ENCODE results near the gene MMEL1. TPM values are rescaled to one million over a fixed set of nuclear protein-coding genes. Genes with fewer than 3 reads are reported as not detected.

Gene MMEL1
- total and polyA plus RNA-seq, 2 donors (not counting 1 experiment from before 2014, with no cell fraction given) = 0.33 to 0.60 TPM

DNA sequence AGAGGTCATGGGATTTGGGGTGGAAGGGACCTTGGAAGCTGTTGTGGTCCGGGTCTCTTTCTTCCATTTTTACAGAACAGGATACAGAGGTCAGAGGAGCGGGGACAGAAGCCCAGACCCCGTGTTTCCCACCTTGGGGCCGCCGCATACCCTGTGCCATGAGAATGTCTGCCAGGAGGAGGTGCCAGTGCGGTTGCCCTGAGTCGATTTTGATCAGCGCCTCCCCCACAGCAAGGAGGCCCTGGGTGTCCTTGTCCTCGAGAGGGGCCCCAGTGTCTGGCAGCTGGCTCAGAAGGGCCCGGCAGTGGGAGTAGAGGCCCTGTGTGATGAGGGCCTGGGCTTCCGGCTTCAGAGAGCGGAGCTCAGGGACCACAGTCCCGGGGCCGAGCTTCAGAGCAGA lies 12.3 kb upstream of the MMEL1 start:
- Histone ChIP-seq H3K27ac (ENCODE audit: insufficient read depth, low read length) (no peak overlapping the region), H3K9me3 (ENCODE audit: control insufficient read depth, insufficient read depth, low read depth, low read length) (no peaks in the 10 kb centered on the region)

DNA sequence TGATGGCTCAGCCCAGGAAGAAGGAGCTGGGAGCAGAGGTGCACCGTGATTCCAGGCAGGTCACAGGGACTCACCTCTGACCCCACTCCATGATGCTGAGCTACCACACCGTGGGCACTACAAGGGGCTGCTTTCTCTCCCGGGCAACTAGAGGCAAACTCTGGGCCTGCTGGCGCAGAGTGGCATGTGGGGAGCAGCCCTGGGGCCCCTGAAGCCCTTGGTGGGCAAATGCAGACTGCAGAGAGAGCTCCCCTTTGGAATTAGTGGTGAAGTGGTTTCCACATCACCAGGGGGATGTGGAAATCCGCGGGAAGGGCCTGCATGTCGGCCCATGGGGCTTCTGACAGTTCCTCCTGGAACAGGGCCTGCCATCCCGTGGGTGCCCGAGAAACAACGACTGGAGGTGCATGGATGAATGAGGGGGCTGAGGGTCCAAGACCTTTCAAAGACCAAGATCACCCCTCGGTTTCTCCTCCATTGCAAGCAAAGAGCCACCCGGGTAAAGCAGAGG lies 11.8 kb upstream of the MMEL1 start:
- Histone ChIP-seq H3K27me3 (ENCODE audit: control insufficient read depth, insufficient read depth, low read length) (no peaks in the 10 kb centered on the region), H3K9ac (ENCODE audit: insufficient read depth, low read length) (no peak overlapping the region), H3K27ac (ENCODE audit: insufficient read depth, low read length) (no peak overlapping the region), H3K36me3 (ENCODE audit: control insufficient read depth, insufficient read depth, low read length) (no peaks in the 10 kb centered on the region), H3K9me3 (ENCODE audit: control insufficient read depth, insufficient read depth, low read depth, low read length) (no peaks in the 10 kb centered on the region), H3K79me2 (ENCODE audit: control insufficient read depth, insufficient read depth, low read length) (no peaks in the 10 kb centered on the region), H2AFZ (ENCODE audit: low read length) (no peak overlapping the region), H3K4me3 (replicated peaks in 1 of 4; ENCODE audit: control extremely low read depth in 1 of 4, insufficient read depth in 1 of 4, low read depth in 3 of 4, low read length in 4 of 4) (no peak overlapping the region), H3K4me2 (ENCODE audit: extremely low read depth, insufficient read depth, low read length) (no peak overlapping the region), H3K4me1 (ENCODE audit: control insufficient read depth, extremely low read depth, insufficient read depth, low read length) (peaks cover 2% of the 10 kb centered on the region), H4K20me1 (ENCODE audit: control insufficient read depth, extremely low read depth, insufficient read depth, low read length) (no peaks in the 10 kb centered on the region)
- DNase-seq (ENCODE audit: low read depth in 2 of 2) = no peak
- TF ChIP-seq EZH2 (IDR thresholded peaks at IDR 0.05; ENCODE audit: low read length, missing control alignments) = no peak
- TF ChIP-seq, protein P1, sequence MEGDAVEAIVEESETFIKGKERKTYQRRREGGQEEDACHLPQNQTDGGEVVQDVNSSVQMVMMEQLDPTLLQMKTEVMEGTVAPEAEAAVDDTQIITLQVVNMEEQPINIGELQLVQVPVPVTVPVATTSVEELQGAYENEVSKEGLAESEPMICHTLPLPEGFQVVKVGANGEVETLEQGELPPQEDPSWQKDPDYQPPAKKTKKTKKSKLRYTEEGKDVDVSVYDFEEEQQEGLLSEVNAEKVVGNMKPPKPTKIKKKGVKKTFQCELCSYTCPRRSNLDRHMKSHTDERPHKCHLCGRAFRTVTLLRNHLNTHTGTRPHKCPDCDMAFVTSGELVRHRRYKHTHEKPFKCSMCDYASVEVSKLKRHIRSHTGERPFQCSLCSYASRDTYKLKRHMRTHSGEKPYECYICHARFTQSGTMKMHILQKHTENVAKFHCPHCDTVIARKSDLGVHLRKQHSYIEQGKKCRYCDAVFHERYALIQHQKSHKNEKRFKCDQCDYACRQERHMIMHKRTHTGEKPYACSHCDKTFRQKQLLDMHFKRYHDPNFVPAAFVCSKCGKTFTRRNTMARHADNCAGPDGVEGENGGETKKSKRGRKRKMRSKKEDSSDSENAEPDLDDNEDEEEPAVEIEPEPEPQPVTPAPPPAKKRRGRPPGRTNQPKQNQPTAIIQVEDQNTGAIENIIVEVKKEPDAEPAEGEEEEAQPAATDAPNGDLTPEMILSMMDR (conservative IDR thresholded peaks at IDR 0.05 in 1 of 2, IDR thresholded peaks at IDR 0.05 in 1 of 2; ENCODE audit: low read depth in 1 of 2, low read length in 2 of 2) = no peak

More for the DNA sequence above, 12.3 kb upstream of the MMEL1 start:
- H3K4me2 ChIP-seq (ENCODE audit: extremely low read depth, insufficient read depth, low read length) = no peak overlapping the region
- H3K36me3 ChIP-seq (ENCODE audit: control insufficient read depth, insufficient read depth, low read length) = no peaks in the 10 kb centered on the region
- peaks cover 2% of the 10 kb centered on the region for H3K4me1 ChIP-seq (ENCODE audit: control insufficient read depth, extremely low read depth, insufficient read depth, low read length)
- TF ChIP-seq EZH2 (IDR thresholded peaks at IDR 0.05; ENCODE audit: low read length, missing control alignments) = no peak
- TF ChIP-seq, protein P1 (conservative IDR thresholded peaks at IDR 0.05 in 1 of 2, IDR thresholded peaks at IDR 0.05 in 1 of 2; ENCODE audit: low read depth in 1 of 2, low read length in 2 of 2) = no peak
- no peak overlapping the region for H3K9ac ChIP-seq (ENCODE audit: insufficient read depth, low read length)
- DNase-seq (ENCODE audit: low read depth in 2 of 2) = no peak
- H3K4me3 ChIP-seq (replicated peaks in 1 of 4; ENCODE audit: control extremely low read depth in 1 of 4, insufficient read depth in 1 of 4, low read depth in 3 of 4, low read length in 4 of 4) = no peak overlapping the region
- H3K79me2 ChIP-seq (ENCODE audit: control insufficient read depth, insufficient read depth, low read length) = no peaks in the 10 kb centered on the region
- no peak overlapping the region for H2AFZ ChIP-seq (ENCODE audit: low read length)
- H4K20me1 ChIP-seq (ENCODE audit: control insufficient read depth, extremely low read depth, insufficient read depth, low read length) = no peaks in the 10 kb centered on the region
- no peaks in the 10 kb centered on the region for H3K27me3 ChIP-seq (ENCODE audit: control insufficient read depth, insufficient read depth, low read length)

DNA sequence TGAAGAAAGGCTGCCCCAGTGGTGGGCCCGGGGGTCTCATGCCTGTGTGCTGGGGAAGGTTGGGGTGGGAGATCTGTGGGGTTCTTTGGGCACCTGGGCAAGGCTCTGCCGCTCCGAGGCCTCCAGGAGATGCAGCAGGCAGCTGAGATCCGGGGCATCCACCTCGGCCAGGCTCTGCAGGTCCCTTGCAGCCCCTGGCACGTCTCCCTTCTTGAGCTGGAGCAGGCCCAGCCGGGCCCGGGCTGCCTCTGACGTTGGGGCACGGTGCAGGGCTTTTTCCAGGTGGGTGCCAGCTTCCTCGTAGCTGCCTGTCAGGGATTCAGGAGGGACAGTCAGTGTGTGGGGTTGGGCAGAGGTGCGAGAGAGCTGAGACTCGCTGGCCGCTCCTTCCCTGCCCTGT lies 11.4 kb upstream of the MMEL1 start:
- Histone ChIP-seq H3K4me1 (ENCODE audit: control insufficient read depth, extremely low read depth, insufficient read depth, low read length) (peaks cover 2% of the 10 kb centered on the region), H2AFZ (ENCODE audit: low read length) (no peak overlapping the region)

More for the DNA sequence above, 11.4 kb upstream of the MMEL1 start:
- no peak overlapping the region for H3K4me2 ChIP-seq (ENCODE audit: extremely low read depth, insufficient read depth, low read length)
- no peaks in the 10 kb centered on the region for H3K9me3 ChIP-seq (ENCODE audit: control insufficient read depth, insufficient read depth, low read depth, low read length)
- H4K20me1 ChIP-seq (ENCODE audit: control insufficient read depth, extremely low read depth, insufficient read depth, low read length) = no peaks in the 10 kb centered on the region
- H3K36me3 ChIP-seq (ENCODE audit: control insufficient read depth, insufficient read depth, low read length) = no peaks in the 10 kb centered on the region
- DNase-seq (ENCODE audit: low read depth in 2 of 2) = no peak
- no peak overlapping the region for H3K27ac ChIP-seq (ENCODE audit: insufficient read depth, low read length)
- no peak overlapping the region for H3K4me3 ChIP-seq (replicated peaks in 1 of 4; ENCODE audit: control extremely low read depth in 1 of 4, insufficient read depth in 1 of 4, low read depth in 3 of 4, low read length in 4 of 4)
- H3K79me2 ChIP-seq (ENCODE audit: control insufficient read depth, insufficient read depth, low read length) = no peaks in the 10 kb centered on the region
- TF ChIP-seq EZH2 (IDR thresholded peaks at IDR 0.05; ENCODE audit: low read length, missing control alignments) = no peak
- no peaks in the 10 kb centered on the region for H3K27me3 ChIP-seq (ENCODE audit: control insufficient read depth, insufficient read depth, low read length)
- no peak overlapping the region for H3K9ac ChIP-seq (ENCODE audit: insufficient read depth, low read length)

Measured in fibroblast of lung (primary cell).